BJ (cell line): ENCODE measurements around the gene PIK3R1. TPM values are rescaled to one million over a fixed set of nuclear protein-coding genes. Genes with fewer than 3 reads are reported as not detected.

Source experiments
- CTCF ChIA-PET: fragments of 350-600 bp; formaldehyde crosslinking; extraction: SDS; loops from one replicate; lab custom pipeline; 2021; ENCODE audit warnings: antibody characterized with exemption, inconsistent platforms; lab: Yijun Ruan, JAX
- POLR2A ChIA-PET: fragments of 300-600 bp; sonication (Branson Sonifier 250); formaldehyde crosslinking; extraction: SDS; loops from one replicate; lab custom pipeline; 2021; ENCODE audit warnings: antibody characterized with exemption; lab: Charles Lee
- DNase-seq: peaks from one replicate; pipeline ENCODE4 v3.0.0-alpha.2; 2011; ENCODE audit warnings: low read depth
- H3K27me3 ChIP-seq: 2 replicates; pipeline ENCODE4 v1.6.0; 2011; ENCODE audit warnings: low read length; ENCODE audit not compliant: control insufficient read depth, insufficient read depth
- H3K36me3 ChIP-seq: 2 replicates; pipeline ENCODE4 v1.5.1; 2011; ENCODE audit warnings: low read length; ENCODE audit not compliant: control insufficient read depth, insufficient read depth
- H3K4me3 ChIP-seq: 2 replicates; pipeline ENCODE4 v1.5.1; 2011; ENCODE audit warnings: low read depth, mild to moderate bottlenecking, control low read depth, low read length
- CTCF ChIP-seq: IDR thresholded peaks from 2 replicates; pipeline ENCODE4 v1.5.1; 2011; ENCODE audit warnings: low read depth, mild to moderate bottlenecking, control low read depth, inconsistent platforms, low read length, moderate library complexity; ENCODE audit not compliant: insufficient read depth
- polyA plus RNA-seq: library from polyadenylated mRNA; depleted of rRNA; stranded (reverse); fragments of >200 nt; gene quantifications from 2 replicates; pipeline ENCODE4 v1.2.3, GENCODE V29; 2011

PIK3R1 gene
- polyA plus RNA-seq, 1 experiment: 11.8 TPM

- no peaks in the 10 kb centered on the region for H3K27me3 ChIP-seq
- no peak for TF ChIP-seq CTCF
- H3K36me3 ChIP-seq: no peaks in the 10 kb centered on the region
- no peak overlapping the region for H3K4me3 ChIP-seq
- no peak for DNase-seq
- ChIA-PET CTCF (no interaction called here), POLR2A (no interaction called here)
Measured at GRCh38 chr5:68243251-68243650, 27.7 kb downstream of the PIK3R1 start.

GRCh38 chr5:68243681-68244080 is 28.1 kb downstream of the PIK3R1 start:
- no peak for DNase-seq
- ChIA-PET POLR2A (no interaction called here), CTCF (no interaction called here)
- Histone ChIP-seq H3K36me3 (no peaks in the 10 kb centered on the region), H3K27me3 (no peaks in the 10 kb centered on the region), H3K4me3 (no peak overlapping the region)
- no peak for TF ChIP-seq CTCF

GRCh38 chr5:68245319-68245718 is 29.8 kb downstream of the PIK3R1 start:
- Histone ChIP-seq H3K4me3 (no peak overlapping the region), H3K36me3 (no peaks in the 10 kb centered on the region), H3K27me3 (no peaks in the 10 kb centered on the region)
- no peak for TF ChIP-seq CTCF
- no peak for DNase-seq
- ChIA-PET CTCF (no interaction called here), POLR2A (no interaction called here)

GRCh38 chr5:68246802-68247201 is 31.2 kb downstream of the PIK3R1 start:
- no peak for DNase-seq
- no peaks in the 10 kb centered on the region for H3K36me3 ChIP-seq
- no peak overlapping the region for H3K4me3 ChIP-seq
- no peak for TF ChIP-seq CTCF
- ChIA-PET POLR2A (no interaction called here), CTCF (interaction anchor here (0.7 to 1.1 kb wide), 3 partner anchors 17 to 48 kb away, joined by 3 to 4 read pairs (median 3); no protein-coding TSS in a partner anchor)
- no peaks in the 10 kb centered on the region for H3K27me3 ChIP-seq

- Histone ChIP-seq H3K4me3 (no peak overlapping the region), H3K36me3 (no peaks in the 10 kb centered on the region), H3K27me3 (no peaks in the 10 kb centered on the region)
- no peak for DNase-seq
- POLR2A ChIA-PET: no interaction called here
- CTCF ChIA-PET: no interaction called here
- no peak for TF ChIP-seq CTCF
Measured at GRCh38 chr5:68247627-68248026, 32.1 kb downstream of the PIK3R1 start.
